H9 (cell line): ENCODE measurements around the gene NSFL1C. TPM values are rescaled to one million over a fixed set of nuclear protein-coding genes. Genes with fewer than 3 reads are reported as not detected.

Experiments
- DNase-seq: peaks from one replicate; pipeline ENCODE4 v3.0.0-alpha.2; 2017
- H2AFZ ChIP-seq: one replicate; pipeline ENCODE4 v1.6.1; 2013; ENCODE audit warnings: mild to moderate bottlenecking, low read length, control low read depth, moderate library complexity
- H2AK5ac ChIP-seq: 2 replicates; pipeline ENCODE4 v1.6.1; 2013; ENCODE audit warnings: low read length, control low read depth, mixed read lengths; ENCODE audit not compliant: insufficient read length
- H2BK120ac ChIP-seq: one replicate; pipeline ENCODE4 v1.6.1; 2013; ENCODE audit warnings: low read depth, mild to moderate bottlenecking, low read length, control low read depth, inconsistent platforms; ENCODE audit not compliant: poor library complexity, severe bottlenecking
- H2BK12ac ChIP-seq: 2 replicates; pipeline ENCODE4 v1.6.1; 2013; ENCODE audit warnings: low read length, control low read depth, mixed read lengths, low read depth; ENCODE audit not compliant: insufficient read length
- H2BK15ac ChIP-seq: 2 replicates; pipeline ENCODE4 v1.6.1; 2013; ENCODE audit warnings: low read depth, low read length, control low read depth
- H2BK20ac ChIP-seq: one replicate; pipeline ENCODE4 v1.6.1; 2013; ENCODE audit warnings: low read depth, mild to moderate bottlenecking, low read length, control low read depth, inconsistent platforms; ENCODE audit not compliant: poor library complexity, severe bottlenecking
- H2BK5ac ChIP-seq: 2 replicates; pipeline ENCODE4 v1.6.1; 2013; ENCODE audit warnings: low read length, control low read depth, mixed read lengths; ENCODE audit not compliant: insufficient read length
- H3K14ac ChIP-seq: 2 replicates; pipeline ENCODE4 v1.6.1; 2013; ENCODE audit warnings: low read length, control low read depth; ENCODE audit not compliant: insufficient read depth
- H3K18ac ChIP-seq: 2 replicates; pipeline ENCODE4 v1.6.1; 2013; ENCODE audit warnings: low read depth, mild to moderate bottlenecking, mixed read lengths, low read length, control low read depth; ENCODE audit not compliant: insufficient read length
- H3K23ac ChIP-seq: 2 replicates; pipeline ENCODE4 v1.6.1; 2013; ENCODE audit warnings: low read length, control low read depth, mixed read lengths, low read depth; ENCODE audit not compliant: insufficient read length
- H3K23me2 ChIP-seq: 2 replicates; pipeline ENCODE4 v1.6.1; 2013; ENCODE audit warnings: low read depth, mild to moderate bottlenecking, mixed read lengths, low read length, control low read depth; ENCODE audit not compliant: insufficient read length, poor library complexity, severe bottlenecking
- H3K27ac ChIP-seq: 2 replicates; pipeline ENCODE4 v1.5.1; 2013; ENCODE audit warnings: low read length, control low read depth, mixed read lengths, low read depth; ENCODE audit not compliant: insufficient read length
- H3K27me3 ChIP-seq: 2 replicates; pipeline ENCODE4 v1.6.1; 2013; ENCODE audit warnings: low read length, control low read depth, inconsistent platforms; ENCODE audit not compliant: insufficient read depth
- H3K4ac ChIP-seq: 2 replicates; pipeline ENCODE4 v1.6.1; 2013; ENCODE audit warnings: low read depth, mild to moderate bottlenecking, control low read depth, inconsistent platforms, low read length, moderate library complexity
- H3K4me1 ChIP-seq: 2 replicates; pipeline ENCODE4 v1.6.1; 2013; ENCODE audit warnings: low read length, control low read depth, inconsistent platforms; ENCODE audit not compliant: insufficient read depth
- H3K4me2 ChIP-seq: 2 replicates; pipeline ENCODE4 v1.6.1; 2013; ENCODE audit warnings: low read length, control low read depth, mixed read lengths; ENCODE audit not compliant: insufficient read length, insufficient read depth
- H3K56ac ChIP-seq: 2 replicates; pipeline ENCODE4 v1.6.1; 2013; ENCODE audit warnings: low read depth, mild to moderate bottlenecking, mixed read lengths, low read length, control low read depth; ENCODE audit not compliant: insufficient read length
- H3K79me1 ChIP-seq: 2 replicates; pipeline ENCODE4 v1.6.1; 2013; ENCODE audit warnings: low read depth, mild to moderate bottlenecking, moderate library complexity, low read length, control low read depth, inconsistent platforms; ENCODE audit not compliant: insufficient read depth, poor library complexity, severe bottlenecking
- H3K79me2 ChIP-seq: 2 replicates; pipeline ENCODE4 v1.6.1; 2013; ENCODE audit warnings: low read length, control low read depth, inconsistent platforms; ENCODE audit not compliant: insufficient read depth
- H3K9ac ChIP-seq: 2 replicates; pipeline ENCODE4 v1.6.1; 2013; ENCODE audit warnings: low read length, control low read depth, mixed read lengths; ENCODE audit not compliant: insufficient read length; ENCODE audit errors: extremely low read depth
- H3K9me3 ChIP-seq: one replicate; pipeline ENCODE4 v1.6.1; 2013; ENCODE audit warnings: low read depth, low read length, inconsistent platforms; ENCODE audit not compliant: control insufficient read depth
- H3T11ph ChIP-seq: one replicate; pipeline ENCODE4 v1.6.1; 2013; ENCODE audit warnings: mild to moderate bottlenecking, low read length, control low read depth, inconsistent platforms
- H4K20me1 ChIP-seq: one replicate; pipeline ENCODE4 v1.6.1; 2013; ENCODE audit not compliant: control insufficient read depth, insufficient read length, insufficient read depth
- H4K5ac ChIP-seq: 2 replicates; pipeline ENCODE4 v1.6.1; 2013; ENCODE audit warnings: low read depth, mild to moderate bottlenecking, mixed read lengths, low read length, control low read depth; ENCODE audit not compliant: insufficient read length
- H4K8ac ChIP-seq: replicated peaks from 2 replicates; pipeline ENCODE4 v1.6.1; 2013; ENCODE audit warnings: low read length, control low read depth, mixed read lengths, low read depth; ENCODE audit not compliant: insufficient read length
- H4K91ac ChIP-seq: 2 replicates; pipeline ENCODE4 v1.6.1; 2013; ENCODE audit warnings: low read depth, mild to moderate bottlenecking, moderate library complexity, mixed read lengths, low read length, control low read depth; ENCODE audit not compliant: insufficient read length
- H3K27ac Mint-ChIP-seq, 3 experiments: 2 replicates in 2 of 3; 3 replicates in 1 of 3; pipeline ENCODE4 v1.8.0; 2020 to 2021; ENCODE audit warnings: mixed read lengths in 3 of 3, mild to moderate bottlenecking in 1 of 3, moderate library complexity in 1 of 3
- H3K27me3 Mint-ChIP-seq: 2 replicates; pipeline ENCODE4 v1.8.0; 2021; ENCODE audit warnings: low read depth, mild to moderate bottlenecking, moderate library complexity, mixed read lengths
- H3K36me3 Mint-ChIP-seq, 3 experiments: 2 replicates in 2 of 3; 3 replicates in 1 of 3; pipeline ENCODE4 v1.8.0; 2020 to 2021; ENCODE audit warnings: low read depth in 3 of 3, mixed read lengths in 3 of 3; ENCODE audit not compliant: insufficient read depth in 1 of 3
- H3K4me1 Mint-ChIP-seq, 2 experiments: 2 replicates each; pipeline ENCODE4 v1.8.0; 2020; ENCODE audit warnings: mixed read lengths in 2 of 2
- H3K4me3 Mint-ChIP-seq, 2 experiments: 2 replicates in 1 of 2; 3 replicates in 1 of 2; pipeline ENCODE4 v1.8.0; 2020 to 2021; ENCODE audit warnings: mild to moderate bottlenecking in 2 of 2, mixed read lengths in 2 of 2, moderate library complexity in 1 of 2
- H3K9me3 Mint-ChIP-seq, 2 experiments: 2 replicates in 1 of 2; 3 replicates in 1 of 2; pipeline ENCODE4 v1.8.0; 2020; ENCODE audit warnings: mild to moderate bottlenecking in 2 of 2, mixed read lengths in 2 of 2, moderate library complexity in 1 of 2
- WGBS: extraction: QIAGEN DNeasy Blood & Tissue Kit; methylation state at CpG from one replicate; pipeline ENCODE4 v1.1.7; 2013; ENCODE audit warnings: missing lambda C conversion rate, low lambda C conversion rate, mixed read lengths; ENCODE audit not compliant: insufficient read length; ENCODE audit errors: extremely low coverage; 5-methylcytosine and 5-hydroxymethylcytosine counted together
- total RNA-seq: library from RNA; stranded (reverse); gene quantifications from 2 replicates; pipeline ENCODE4 v1.2.1, GENCODE V29; 2021
- TF ChIP-seq, protein P1 (sequence below): fragments of 200-600 bp; sonication (generic); conservative IDR thresholded peaks from 3 replicates; pipeline ENCODE4 v1.8.0; 2021; ENCODE audit warnings: antibody characterized with exemption, mild to moderate bottlenecking

Gene NSFL1C
- total RNA-seq, 1 experiment from 2014 or later: 81.8 TPM

DNA sequence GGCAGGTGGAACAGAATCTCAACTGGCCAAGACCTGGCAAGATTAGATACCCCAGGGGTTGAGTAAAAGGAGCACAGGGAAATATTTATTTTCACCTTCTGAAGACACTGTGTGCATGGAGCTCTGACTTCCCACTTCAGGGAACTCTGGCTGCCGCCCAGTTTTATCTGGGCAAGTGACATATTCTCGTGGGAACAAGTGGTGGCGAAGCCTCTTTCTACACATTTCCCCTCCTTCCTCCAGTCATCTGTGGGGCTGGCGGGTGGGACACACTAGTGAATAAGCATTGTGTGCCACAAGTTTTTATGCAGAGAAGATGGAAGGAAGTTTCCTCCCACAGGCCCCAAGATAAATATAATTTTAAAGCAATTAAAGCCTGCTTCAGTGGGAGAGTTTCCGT, 23.6 kb downstream of the NSFL1C start:
- no peak overlapping the region for H2AFZ ChIP-seq
- no peak overlapping the region for H3K27ac Mint-ChIP-seq
- no peak overlapping the region for H3K4me3 Mint-ChIP-seq

More for the DNA sequence above, 23.6 kb downstream of the NSFL1C start:
- Histone ChIP-seq H3K27ac (no peak overlapping the region), H3K79me2 (no peaks in the 10 kb centered on the region), H2AK5ac (no peak overlapping the region), H3K23me2 (no peaks in the 10 kb centered on the region), H3K79me1 (no peaks in the 10 kb centered on the region), H3K9ac (no peak overlapping the region), H2BK15ac (no peak overlapping the region), H4K8ac (no peak overlapping the region), H4K20me1 (no peaks in the 10 kb centered on the region), H3K14ac (no peak overlapping the region), H4K5ac (no peak overlapping the region), H3K9me3 (no peaks in the 10 kb centered on the region), H3K4me1 (no peaks in the 10 kb centered on the region), H2BK120ac (no peak overlapping the region), H3T11ph (no peak overlapping the region), H2BK20ac (no peak overlapping the region), H3K18ac (no peak overlapping the region), H3K23ac (no peak overlapping the region), H4K91ac (no peak overlapping the region), H3K4ac (no peak overlapping the region), H3K56ac (no peak overlapping the region), H3K27me3 (no peaks in the 10 kb centered on the region), H2BK12ac (no peak overlapping the region), H3K4me2 (no peak overlapping the region), H2BK5ac (no peak overlapping the region)
- no CpG with 5 or more reads among the region's 5 CpGs for WGBS
- peaks cover 37 to 63% (median 56%) of the 10 kb centered on the region in 3 experiments; a peak in 6 of 7 replicates for H3K36me3 Mint-ChIP-seq
- peaks cover 2 to 13% of the 10 kb centered on the region in 2 experiments for H3K4me1 Mint-ChIP-seq
- TF ChIP-seq, protein P1, sequence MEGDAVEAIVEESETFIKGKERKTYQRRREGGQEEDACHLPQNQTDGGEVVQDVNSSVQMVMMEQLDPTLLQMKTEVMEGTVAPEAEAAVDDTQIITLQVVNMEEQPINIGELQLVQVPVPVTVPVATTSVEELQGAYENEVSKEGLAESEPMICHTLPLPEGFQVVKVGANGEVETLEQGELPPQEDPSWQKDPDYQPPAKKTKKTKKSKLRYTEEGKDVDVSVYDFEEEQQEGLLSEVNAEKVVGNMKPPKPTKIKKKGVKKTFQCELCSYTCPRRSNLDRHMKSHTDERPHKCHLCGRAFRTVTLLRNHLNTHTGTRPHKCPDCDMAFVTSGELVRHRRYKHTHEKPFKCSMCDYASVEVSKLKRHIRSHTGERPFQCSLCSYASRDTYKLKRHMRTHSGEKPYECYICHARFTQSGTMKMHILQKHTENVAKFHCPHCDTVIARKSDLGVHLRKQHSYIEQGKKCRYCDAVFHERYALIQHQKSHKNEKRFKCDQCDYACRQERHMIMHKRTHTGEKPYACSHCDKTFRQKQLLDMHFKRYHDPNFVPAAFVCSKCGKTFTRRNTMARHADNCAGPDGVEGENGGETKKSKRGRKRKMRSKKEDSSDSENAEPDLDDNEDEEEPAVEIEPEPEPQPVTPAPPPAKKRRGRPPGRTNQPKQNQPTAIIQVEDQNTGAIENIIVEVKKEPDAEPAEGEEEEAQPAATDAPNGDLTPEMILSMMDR: no peak
- H3K27me3 Mint-ChIP-seq: no peaks in the 10 kb centered on the region
- H3K9me3 Mint-ChIP-seq: no peaks in the 10 kb centered on the region; a peak in 1 of 5 replicates
- DNase-seq: no peak
